ENCODE measurements around the gene CHD6.

- TF ChIP-seq CTCF (conservative IDR thresholded peaks at IDR 0.05) = no peak
- TF ChIP-seq EZH2 (IDR thresholded peaks at IDR 0.05; ENCODE audit: low read depth) = no peak
Observed at GRCh38 chr20:41643504-41643938, 25.3 kb upstream of the CHD6 start.

Measured in PC-9 (cell line).